SK-N-SH (cell line): ENCODE measurements around the gene CLINT1. TPM values are rescaled to one million over a fixed set of nuclear protein-coding genes. Genes with fewer than 3 reads are reported as not detected.

ENCODE experiments used
- CTCF ChIA-PET: fragments of 300-600, 350-600 bp; formaldehyde crosslinking; extraction: SDS; loops from one replicate; lab custom pipeline; 2021; lab: Yijun Ruan, JAX
- POLR2A ChIA-PET: fragments of 350-600 bp; sonication (Branson Sonifier 250); formaldehyde crosslinking; extraction: SDS; loops from one replicate; lab custom pipeline; 2020; ENCODE audit warnings: antibody characterized with exemption, inconsistent platforms; lab: Yijun Ruan, JAX
- DNase-seq: peaks from one replicate; pipeline ENCODE4 v3.0.0; 2012
- H2AFZ ChIP-seq: fragments of 200-600 bp; sonication (generic); 2 replicates; pipeline ENCODE4 v1.8.1; 2016; ENCODE audit warnings: antibody characterized with exemption, mild to moderate bottlenecking, low read depth
- H3F3A ChIP-seq: fragments of 200-600 bp; sonication (generic); replicated peaks from 2 replicates; pipeline ENCODE3; 2016; ENCODE audit warnings: antibody characterized with exemption, mild to moderate bottlenecking; ENCODE audit not compliant: insufficient read depth
- H3K27ac ChIP-seq, 2 experiments: fragments of 200-500 bp in 1 of 2; fragments of 200-600 bp in 1 of 2; sonication (Bioruptor generic) in 1 of 2; sonication (generic), shearing (Covaris generic) in 1 of 2; 2 replicates each; pipeline versions ENCODE4 v1.5.1 to v1.6.1; 2014 to 2016; ENCODE audit warnings: low read depth in 2 of 2, inconsistent platforms in 1 of 2, low read length in 1 of 2, mild to moderate bottlenecking in 1 of 2, mixed read lengths in 1 of 2
- H3K27me3 ChIP-seq: fragments of 200-600 bp; sonication (generic), shearing (Covaris generic); 2 replicates; pipeline ENCODE4 v1.6.1; 2016; ENCODE audit warnings: mixed run types; ENCODE audit not compliant: insufficient read depth
- H3K36me3 ChIP-seq, 2 experiments: fragments of 200-500 bp in 1 of 2; fragments of 200-600 bp in 1 of 2; sonication (Bioruptor generic) in 1 of 2; sonication (generic) in 1 of 2; replicated peaks in 1 of 2; 2 replicates each; pipeline versions ENCODE3 to v1.5.1; 2014 to 2016; ENCODE audit warnings: low read length in 1 of 2, mild to moderate bottlenecking in 1 of 2; ENCODE audit not compliant: insufficient read depth in 2 of 2, control insufficient read depth in 1 of 2
- H3K4me1 ChIP-seq, 2 experiments: fragments of 200-500 bp in 1 of 2; fragments of 200-600 bp in 1 of 2; sonication (Bioruptor generic) in 1 of 2; sonication (generic), shearing (Covaris generic) in 1 of 2; 2 replicates each; pipeline versions ENCODE4 v1.5.1 to v1.6.1; 2014 to 2016; ENCODE audit warnings: low read depth in 1 of 2, low read length in 1 of 2, mixed run types in 1 of 2; ENCODE audit not compliant: insufficient read depth in 2 of 2, control insufficient read depth in 1 of 2
- H3K4me2 ChIP-seq: fragments of 200-600 bp; sonication (generic), shearing (Covaris generic); 2 replicates; pipeline ENCODE4 v1.6.1; 2017; ENCODE audit warnings: mixed run types
- H3K4me3 ChIP-seq, 2 experiments: fragments of 200-500 bp in 1 of 2; fragments of 200-600 bp in 1 of 2; sonication (Bioruptor generic) in 1 of 2; sonication (generic), shearing (Covaris generic) in 1 of 2; 2 replicates each; pipeline versions ENCODE4 v1.5.1 to v1.8.1; 2014 to 2016; ENCODE audit warnings: low read depth in 2 of 2, inconsistent platforms in 1 of 2, low read length in 1 of 2, mild to moderate bottlenecking in 1 of 2, mixed read lengths in 1 of 2, moderate library complexity in 1 of 2
- H3K79me2 ChIP-seq: fragments of 200-600 bp; sonication (generic); 2 replicates; pipeline ENCODE4 v1.8.1; 2017; ENCODE audit warnings: mild to moderate bottlenecking; ENCODE audit not compliant: insufficient read depth
- H3K9ac ChIP-seq: fragments of 200-600 bp; sonication (generic); 2 replicates; pipeline ENCODE4 v1.6.1; 2017; ENCODE audit warnings: mixed run types
- H3K9me2 ChIP-seq: fragments of 200-600 bp; sonication (generic); 2 replicates; pipeline ENCODE4 v1.6.1; 2017; ENCODE audit warnings: mixed run types
- H3K9me3 ChIP-seq: fragments of 200-600 bp; sonication (generic); 2 replicates; pipeline ENCODE4 v1.6.1; 2017; ENCODE audit warnings: mixed run types, mild to moderate bottlenecking, moderate library complexity
- H4K20me1 ChIP-seq: fragments of 200-600 bp; sonication (generic); 2 replicates; pipeline ENCODE4 v1.6.1; 2017; ENCODE audit warnings: mild to moderate bottlenecking, mixed run types; ENCODE audit not compliant: insufficient read depth
- CHD2 ChIP-seq: fragments of 150-350 bp; IDR thresholded peaks from 2 replicates; pipeline ENCODE4 v1.6.1; 2018; ENCODE audit warnings: low read length; ENCODE audit not compliant: partially characterized antibody
- ELF1 ChIP-seq: IDR thresholded peaks from 2 replicates; pipeline ENCODE4 v1.4.0; 2012
- EP300 ChIP-seq, 2 experiments: IDR thresholded peaks; 2 replicates each; pipeline versions ENCODE4 v1.4.0 to v1.6.1; 2012; ENCODE audit warnings: borderline replicate concordance in 1 of 2, low read depth in 1 of 2, low read length in 1 of 2
- EZH2phosphoT487 ChIP-seq: fragments of 200-600 bp; sonication (generic); IDR thresholded peaks from 2 replicates; pipeline ENCODE4 v1.6.1; 2017; ENCODE audit warnings: low read depth, mixed run types, mild to moderate bottlenecking, antibody characterized with exemption, moderate library complexity, borderline replicate concordance
- FOXJ3 ChIP-seq: sonication (generic); formaldehyde crosslinking; IDR thresholded peaks from 2 replicates; pipeline ENCODE4 v1.5.1; 2020; ENCODE audit warnings: mild to moderate bottlenecking, missing genetic modification reagents
- MEF2A ChIP-seq: IDR thresholded peaks from 2 replicates; pipeline ENCODE4 v1.4.0; 2012; ENCODE audit warnings: low read depth, borderline replicate concordance
- NFIC ChIP-seq: IDR thresholded peaks from 2 replicates; pipeline ENCODE4 v1.4.0; 2012; ENCODE audit warnings: borderline replicate concordance
- RCOR1 ChIP-seq: fragments of 150-350 bp; IDR thresholded peaks from 2 replicates; pipeline ENCODE4 v1.6.1; 2017; ENCODE audit warnings: antibody characterized with exemption, low read length
- RFX5 ChIP-seq: IDR thresholded peaks from 2 replicates; pipeline ENCODE4 v1.6.1; 2012; ENCODE audit warnings: mild to moderate bottlenecking, improper control_type of control experiment, low read length
- SMC3 ChIP-seq: IDR thresholded peaks from 2 replicates; pipeline ENCODE4 v1.6.1; 2012; ENCODE audit warnings: low read depth, low read length, improper control_type of control experiment
- TAF1 ChIP-seq: IDR thresholded peaks from 2 replicates; pipeline ENCODE4 v1.6.1; 2012; ENCODE audit warnings: low read depth, mild to moderate bottlenecking, low read length, moderate library complexity, borderline replicate concordance
- TCF12 ChIP-seq: IDR thresholded peaks from 2 replicates; pipeline ENCODE4 v1.4.0; 2012
- TEAD4 ChIP-seq: IDR thresholded peaks from 2 replicates; pipeline ENCODE4 v1.4.0; 2012; ENCODE audit warnings: mild to moderate bottlenecking, borderline replicate concordance; ENCODE audit not compliant: insufficient read depth
- WGBS: methylation state at CpG from one replicate; pipeline ENCODE4 v1.1.6; 2017; ENCODE audit warnings: low lambda C conversion rate; 5-methylcytosine and 5-hydroxymethylcytosine counted together
- polyA plus RNA-seq, 3 experiments: library from polyadenylated mRNA; depleted of rRNA; stranded (reverse); fragments of >200 nt; gene quantifications; 2 replicates each; pipeline ENCODE4 v1.2.3, GENCODE V29; 2012
- TF ChIP-seq, protein P1 (sequence below): fragments of 150-350 bp; IDR thresholded peaks from 2 replicates; pipeline ENCODE4 v1.6.1; 2016; ENCODE audit warnings: mild to moderate bottlenecking, low read depth, low read length
- TF ChIP-seq, protein P2 (sequence below): fragments of 150-350 bp; IDR thresholded peaks from 2 replicates; pipeline ENCODE4 v1.6.1; 2017; ENCODE audit warnings: antibody characterized with exemption, low read length, low read depth, borderline replicate concordance
- TF ChIP-seq, protein P3 (sequence below): IDR thresholded peaks from 2 replicates; pipeline ENCODE4 v1.4.0; 2012; ENCODE audit warnings: low read depth
- TF ChIP-seq, protein P4 (sequence below): fragments of 200-600 bp; sonication (generic); IDR thresholded peaks from 2 replicates; pipeline ENCODE4 v1.6.1; 2017; ENCODE audit warnings: antibody characterized with exemption, mild to moderate bottlenecking, moderate library complexity
- TF ChIP-seq, protein P5 (sequence below): IDR thresholded peaks from 2 replicates; pipeline ENCODE4; 2012
- TF ChIP-seq, protein P6 (sequence below): IDR thresholded peaks from 2 replicates; pipeline ENCODE4 v1.4.0; 2012; ENCODE audit warnings: low read depth, borderline replicate concordance

The CLINT1 gene
- polyA plus RNA-seq, 1 of the 3 experiments (the other 2 are of a cell fraction), result 65.4 TPM

DNA sequence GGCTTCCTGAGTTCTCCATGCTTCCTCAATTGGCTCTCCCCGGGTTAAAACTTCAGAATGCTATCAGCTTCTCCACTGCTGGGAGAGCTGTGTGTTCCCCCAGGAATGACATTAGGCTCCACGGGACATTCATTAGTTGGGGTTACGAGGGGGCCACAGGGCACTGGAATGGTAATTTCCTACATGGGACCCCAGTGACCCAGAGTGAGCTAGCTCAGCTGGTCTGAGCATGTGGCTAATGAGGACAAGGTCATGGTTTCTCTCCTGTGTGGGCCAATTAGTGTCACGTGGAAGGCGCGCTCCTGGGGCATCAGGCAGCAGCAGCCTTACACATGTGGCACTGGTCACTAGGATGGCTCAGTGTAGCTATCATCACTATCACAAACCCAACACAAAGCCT, 94.4 kb downstream of the CLINT1 start:
- CTCF ChIA-PET, result interaction anchor here (1.0 to 6.0 kb wide), 3 partner anchors 11 to 20 kb away, joined by 3 to 41 read pairs (median 9); partner anchors contain the start of gene LSM11
- WGBS, result 97% methylated on average over 6 of the region's 6 CpGs

More for the DNA sequence above, 94.4 kb downstream of the CLINT1 start:
- no peak overlapping the region for H2AFZ ChIP-seq
- no peaks in the 10 kb centered on the region; a peak in 1 of 4 replicates for H3K4me1 ChIP-seq
- H3K27ac ChIP-seq, result no peak overlapping the region
- H3K4me3 ChIP-seq, result no peak overlapping the region
- no peak for TF ChIP-seq EP300 (IDR thresholded peaks at IDR 0.05; ENCODE audit: borderline replicate concordance in 1 of 2, low read depth in 1 of 2, low read length in 1 of 2)
- no peak for TF ChIP-seq ELF1
- TF ChIP-seq RFX5, result no peak
- no peak for TF ChIP-seq SMC3
- TF ChIP-seq, protein P1, sequence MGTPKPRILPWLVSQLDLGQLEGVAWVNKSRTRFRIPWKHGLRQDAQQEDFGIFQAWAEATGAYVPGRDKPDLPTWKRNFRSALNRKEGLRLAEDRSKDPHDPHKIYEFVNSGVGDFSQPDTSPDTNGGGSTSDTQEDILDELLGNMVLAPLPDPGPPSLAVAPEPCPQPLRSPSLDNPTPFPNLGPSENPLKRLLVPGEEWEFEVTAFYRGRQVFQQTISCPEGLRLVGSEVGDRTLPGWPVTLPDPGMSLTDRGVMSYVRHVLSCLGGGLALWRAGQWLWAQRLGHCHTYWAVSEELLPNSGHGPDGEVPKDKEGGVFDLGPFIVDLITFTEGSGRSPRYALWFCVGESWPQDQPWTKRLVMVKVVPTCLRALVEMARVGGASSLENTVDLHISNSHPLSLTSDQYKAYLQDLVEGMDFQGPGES, result no peak
- TF ChIP-seq TEAD4, result no peak
- TF ChIP-seq NFIC, result no peak
- TF ChIP-seq TCF12, result no peak
- no peak for TF ChIP-seq EZH2phosphoT487
- TF ChIP-seq RCOR1, result no peak
- TF ChIP-seq MEF2A, result no peak
- TF ChIP-seq, protein P2, sequence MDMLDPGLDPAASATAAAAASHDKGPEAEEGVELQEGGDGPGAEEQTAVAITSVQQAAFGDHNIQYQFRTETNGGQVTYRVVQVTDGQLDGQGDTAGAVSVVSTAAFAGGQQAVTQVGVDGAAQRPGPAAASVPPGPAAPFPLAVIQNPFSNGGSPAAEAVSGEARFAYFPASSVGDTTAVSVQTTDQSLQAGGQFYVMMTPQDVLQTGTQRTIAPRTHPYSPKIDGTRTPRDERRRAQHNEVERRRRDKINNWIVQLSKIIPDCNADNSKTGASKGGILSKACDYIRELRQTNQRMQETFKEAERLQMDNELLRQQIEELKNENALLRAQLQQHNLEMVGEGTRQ, result no peak
- TF ChIP-seq, protein P3, sequence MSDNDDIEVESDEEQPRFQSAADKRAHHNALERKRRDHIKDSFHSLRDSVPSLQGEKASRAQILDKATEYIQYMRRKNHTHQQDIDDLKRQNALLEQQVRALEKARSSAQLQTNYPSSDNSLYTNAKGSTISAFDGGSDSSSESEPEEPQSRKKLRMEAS, result no peak
- no peak for TF ChIP-seq TAF1
- TF ChIP-seq, protein P4, sequence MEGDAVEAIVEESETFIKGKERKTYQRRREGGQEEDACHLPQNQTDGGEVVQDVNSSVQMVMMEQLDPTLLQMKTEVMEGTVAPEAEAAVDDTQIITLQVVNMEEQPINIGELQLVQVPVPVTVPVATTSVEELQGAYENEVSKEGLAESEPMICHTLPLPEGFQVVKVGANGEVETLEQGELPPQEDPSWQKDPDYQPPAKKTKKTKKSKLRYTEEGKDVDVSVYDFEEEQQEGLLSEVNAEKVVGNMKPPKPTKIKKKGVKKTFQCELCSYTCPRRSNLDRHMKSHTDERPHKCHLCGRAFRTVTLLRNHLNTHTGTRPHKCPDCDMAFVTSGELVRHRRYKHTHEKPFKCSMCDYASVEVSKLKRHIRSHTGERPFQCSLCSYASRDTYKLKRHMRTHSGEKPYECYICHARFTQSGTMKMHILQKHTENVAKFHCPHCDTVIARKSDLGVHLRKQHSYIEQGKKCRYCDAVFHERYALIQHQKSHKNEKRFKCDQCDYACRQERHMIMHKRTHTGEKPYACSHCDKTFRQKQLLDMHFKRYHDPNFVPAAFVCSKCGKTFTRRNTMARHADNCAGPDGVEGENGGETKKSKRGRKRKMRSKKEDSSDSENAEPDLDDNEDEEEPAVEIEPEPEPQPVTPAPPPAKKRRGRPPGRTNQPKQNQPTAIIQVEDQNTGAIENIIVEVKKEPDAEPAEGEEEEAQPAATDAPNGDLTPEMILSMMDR, result no peak
- TF ChIP-seq FOXJ3, result no peak
- TF ChIP-seq, protein P5, sequence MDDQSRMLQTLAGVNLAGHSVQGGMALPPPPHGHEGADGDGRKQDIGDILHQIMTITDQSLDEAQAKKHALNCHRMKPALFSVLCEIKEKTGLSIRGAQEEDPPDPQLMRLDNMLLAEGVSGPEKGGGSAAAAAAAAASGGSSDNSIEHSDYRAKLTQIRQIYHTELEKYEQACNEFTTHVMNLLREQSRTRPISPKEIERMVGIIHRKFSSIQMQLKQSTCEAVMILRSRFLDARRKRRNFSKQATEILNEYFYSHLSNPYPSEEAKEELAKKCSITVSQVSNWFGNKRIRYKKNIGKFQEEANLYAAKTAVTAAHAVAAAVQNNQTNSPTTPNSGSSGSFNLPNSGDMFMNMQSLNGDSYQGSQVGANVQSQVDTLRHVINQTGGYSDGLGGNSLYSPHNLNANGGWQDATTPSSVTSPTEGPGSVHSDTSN, result no peak
- no peak for TF ChIP-seq CHD2
- TF ChIP-seq, protein P6, sequence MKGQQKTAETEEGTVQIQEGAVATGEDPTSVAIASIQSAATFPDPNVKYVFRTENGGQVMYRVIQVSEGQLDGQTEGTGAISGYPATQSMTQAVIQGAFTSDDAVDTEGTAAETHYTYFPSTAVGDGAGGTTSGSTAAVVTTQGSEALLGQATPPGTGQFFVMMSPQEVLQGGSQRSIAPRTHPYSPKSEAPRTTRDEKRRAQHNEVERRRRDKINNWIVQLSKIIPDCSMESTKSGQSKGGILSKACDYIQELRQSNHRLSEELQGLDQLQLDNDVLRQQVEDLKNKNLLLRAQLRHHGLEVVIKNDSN, result no peak
- H3K79me2 ChIP-seq, result no peaks in the 10 kb centered on the region
- peaks cover 0 to 11% of the 10 kb centered on the region in 2 experiments for H3K36me3 ChIP-seq
- no peak overlapping the region for H3K9ac ChIP-seq
- no peaks in the 10 kb centered on the region for H3K9me2 ChIP-seq
- DNase-seq, result no peak
- no peaks in the 10 kb centered on the region for H3K9me3 ChIP-seq
- H4K20me1 ChIP-seq, result no peaks in the 10 kb centered on the region
- no peaks in the 10 kb centered on the region for H3F3A ChIP-seq
- H3K27me3 ChIP-seq, result no peaks in the 10 kb centered on the region
- POLR2A ChIA-PET, result no interaction called here
- H3K4me2 ChIP-seq, result no peak overlapping the region
